Uterus (tissue), 2 donors: ENCODE data around the gene CATSPERD.

Source experiments
- POLR2A ChIP-seq, 2 donors: fragments of 450-650 bp; IDR thresholded peaks; one replicate each; pipeline ENCODE4 v1.6.1; 2016; ENCODE audit warnings: antibody characterized with exemption in 2 of 2, mild to moderate bottlenecking in 1 of 2, moderate library complexity in 1 of 2
- TF ChIP-seq, protein P1 (sequence below), 4 experiments: fragments of 200-600 bp in 2 of 4; fragments of 450-650 bp in 2 of 4; sonication (generic) in 2 of 4; IDR thresholded peaks; one replicate each; pipeline ENCODE4 v1.5.1; 2016 to 2019; ENCODE audit warnings: antibody characterized with exemption in 4 of 4, mild to moderate bottlenecking in 2 of 4, moderate library complexity in 1 of 4

DNA sequence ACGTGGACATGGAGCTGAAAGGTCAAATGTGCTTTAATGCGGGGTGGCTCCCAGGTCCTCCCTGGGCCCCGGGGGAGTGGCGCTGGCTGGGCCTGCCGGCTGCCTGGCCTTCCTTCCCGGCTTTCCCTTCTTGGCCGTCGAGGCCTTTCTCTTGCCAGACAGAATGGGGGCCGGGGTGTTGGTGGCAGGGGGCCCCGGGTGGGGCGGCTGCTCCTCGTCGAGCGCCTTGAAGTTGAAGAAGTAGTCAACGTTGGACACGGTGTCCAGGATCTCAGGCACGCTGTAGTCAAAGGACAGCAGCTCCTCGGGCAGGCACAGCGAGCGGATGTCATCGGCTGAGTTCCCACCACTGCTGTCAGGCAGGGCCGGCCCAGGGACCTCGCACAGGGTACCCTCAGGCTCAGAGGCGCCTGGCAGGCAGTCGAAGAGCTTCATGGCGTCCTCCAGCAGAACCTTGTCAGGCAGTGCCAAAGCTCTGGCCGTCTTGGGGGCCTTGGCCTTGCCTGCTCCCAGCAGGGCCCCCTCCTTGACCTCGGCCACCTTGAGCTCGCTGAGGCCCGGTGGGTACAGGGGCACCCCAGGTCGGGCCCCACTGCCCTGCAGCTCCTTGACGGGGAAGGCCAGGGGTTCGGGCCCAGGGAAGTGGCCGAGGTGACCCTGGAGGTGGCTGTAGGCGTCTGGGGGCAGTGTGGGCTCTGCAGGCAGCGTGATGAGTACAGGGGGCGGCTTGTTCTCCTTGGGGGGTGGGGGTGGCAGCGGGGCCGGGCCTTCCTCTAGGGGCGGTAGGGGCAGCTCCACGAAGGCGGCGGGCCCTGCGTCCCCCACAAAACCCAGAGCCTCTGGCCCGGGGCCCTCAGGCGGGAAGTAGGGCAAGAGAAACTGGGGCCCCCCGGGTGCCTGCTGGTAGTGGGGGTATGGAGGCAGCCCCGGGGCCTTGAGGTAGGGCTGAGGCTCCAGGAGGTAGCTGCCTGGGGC lies 62.8 kb downstream of the CATSPERD start:
- TF ChIP-seq, protein P1, sequence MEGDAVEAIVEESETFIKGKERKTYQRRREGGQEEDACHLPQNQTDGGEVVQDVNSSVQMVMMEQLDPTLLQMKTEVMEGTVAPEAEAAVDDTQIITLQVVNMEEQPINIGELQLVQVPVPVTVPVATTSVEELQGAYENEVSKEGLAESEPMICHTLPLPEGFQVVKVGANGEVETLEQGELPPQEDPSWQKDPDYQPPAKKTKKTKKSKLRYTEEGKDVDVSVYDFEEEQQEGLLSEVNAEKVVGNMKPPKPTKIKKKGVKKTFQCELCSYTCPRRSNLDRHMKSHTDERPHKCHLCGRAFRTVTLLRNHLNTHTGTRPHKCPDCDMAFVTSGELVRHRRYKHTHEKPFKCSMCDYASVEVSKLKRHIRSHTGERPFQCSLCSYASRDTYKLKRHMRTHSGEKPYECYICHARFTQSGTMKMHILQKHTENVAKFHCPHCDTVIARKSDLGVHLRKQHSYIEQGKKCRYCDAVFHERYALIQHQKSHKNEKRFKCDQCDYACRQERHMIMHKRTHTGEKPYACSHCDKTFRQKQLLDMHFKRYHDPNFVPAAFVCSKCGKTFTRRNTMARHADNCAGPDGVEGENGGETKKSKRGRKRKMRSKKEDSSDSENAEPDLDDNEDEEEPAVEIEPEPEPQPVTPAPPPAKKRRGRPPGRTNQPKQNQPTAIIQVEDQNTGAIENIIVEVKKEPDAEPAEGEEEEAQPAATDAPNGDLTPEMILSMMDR (IDR thresholded peaks at IDR 0.05): no peak
- TF ChIP-seq POLR2A (IDR thresholded peaks at IDR 0.05): no peak
